HEK293 (cell line): Measurements from ENCODE around the gene PGM1.

Experiments used
- CTCF ChIA-PET: fragments of 350-600 bp; formaldehyde crosslinking; extraction: SDS; loops from one replicate; lab custom pipeline; 2021; ENCODE audit warnings: antibody characterized with exemption; lab: Yijun Ruan, JAX
- POLR2A ChIA-PET: fragments of 300-600 bp; formaldehyde crosslinking; extraction: SDS; loops from one replicate; lab custom pipeline; 2020; ENCODE audit warnings: antibody characterized with exemption, inconsistent platforms; lab: Yijun Ruan, JAX
- H3K27ac ChIP-seq: fragments of 200-500 bp; sonication (Bioruptor generic); 2 replicates; pipeline ENCODE4 v1.5.1; 2014; ENCODE audit warnings: low read depth, low read length, control low read depth, inconsistent platforms; ENCODE audit errors: extremely low read depth
- H3K36me3 ChIP-seq, 2 experiments: fragments of 200-500 bp in 1 of 2; sonication (Bioruptor generic) in 1 of 2; 1 replicate in 1 of 2; 2 replicates in 1 of 2; pipeline ENCODE4 v1.5.1; 2014 to 2017; ENCODE audit warnings: inconsistent platforms in 2 of 2, low read length in 2 of 2; ENCODE audit not compliant: control insufficient read depth in 2 of 2, insufficient read depth in 1 of 2
- H3K4me1 ChIP-seq: fragments of 200-500 bp; sonication (Bioruptor generic); 2 replicates; pipeline ENCODE4 v1.5.1; 2014; ENCODE audit warnings: mild to moderate bottlenecking, low read length, inconsistent platforms; ENCODE audit not compliant: control insufficient read depth, insufficient read depth
- H3K4me3 ChIP-seq: 2 replicates; pipeline ENCODE4 v1.5.1; 2011; ENCODE audit warnings: low read depth, mild to moderate bottlenecking, control low read depth, low read length, moderate library complexity
- H3K9me3 ChIP-seq: fragments of 200-500 bp; sonication (Bioruptor generic); 2 replicates; pipeline ENCODE4 v1.5.1; 2014; ENCODE audit warnings: low read depth, low read length, inconsistent platforms; ENCODE audit not compliant: control insufficient read depth, insufficient read depth
- AEBP2 ChIP-seq: fragments of 450-650 bp; formaldehyde crosslinking; IDR thresholded peaks from 2 replicates; pipeline ENCODE4 v1.5.1; 2016; ENCODE audit warnings: missing biosample characterization, missing genetic modification characterization, borderline replicate concordance
- BCL11A ChIP-seq: fragments of 450-650 bp; formaldehyde crosslinking; IDR thresholded peaks from 2 replicates; pipeline ENCODE4 v1.5.1; 2016; ENCODE audit warnings: low read depth, missing biosample characterization, missing genetic modification characterization
- HIC1 ChIP-seq: fragments of 450-650 bp; formaldehyde crosslinking; IDR thresholded peaks from 2 replicates; pipeline ENCODE4 v1.5.1; 2016; ENCODE audit warnings: missing biosample characterization, missing genetic modification characterization
- HOXD13 ChIP-seq: sonication (generic); formaldehyde crosslinking; IDR thresholded peaks from 2 replicates; pipeline ENCODE4 v1.8.0; 2022; ENCODE audit warnings: missing genetic modification reagents, borderline replicate concordance
- KLF1 ChIP-seq: fragments of 450-650 bp; formaldehyde crosslinking; IDR thresholded peaks from 2 replicates; pipeline ENCODE4 v1.5.1; 2016; ENCODE audit warnings: missing biosample characterization, missing genetic modification characterization
- MYNN ChIP-seq: fragments of 450-650 bp; formaldehyde crosslinking; IDR thresholded peaks from 2 replicates; pipeline ENCODE4 v1.5.1; 2016; ENCODE audit warnings: missing biosample characterization, missing genetic modification characterization, borderline replicate concordance
- PRDM6 ChIP-seq: fragments of 450-650 bp; formaldehyde crosslinking; IDR thresholded peaks from 2 replicates; pipeline ENCODE4 v1.5.1; 2017; ENCODE audit warnings: missing biosample characterization, missing genetic modification characterization
- SP2 ChIP-seq: fragments of 450-650 bp; formaldehyde crosslinking; IDR thresholded peaks from 2 replicates; pipeline ENCODE4 v1.5.1; 2016; ENCODE audit warnings: missing biosample characterization, missing genetic modification characterization
- TSHZ1 ChIP-seq: fragments of 450-650 bp; formaldehyde crosslinking; IDR thresholded peaks from 2 replicates; pipeline ENCODE4 v1.5.1; 2016; ENCODE audit warnings: missing biosample characterization, missing genetic modification characterization, borderline replicate concordance
- ZBTB8A ChIP-seq: fragments of 450-650 bp; formaldehyde crosslinking; IDR thresholded peaks from 2 replicates; pipeline ENCODE4 v1.5.1; 2016; ENCODE audit warnings: missing biosample characterization, missing genetic modification characterization
- ZNF146 ChIP-seq: fragments of 450-650 bp; formaldehyde crosslinking; IDR thresholded peaks from 2 replicates; pipeline ENCODE4 v1.5.1; 2016; ENCODE audit warnings: missing biosample characterization, missing genetic modification characterization
- ZNF174 ChIP-seq: fragments of 450-650 bp; formaldehyde crosslinking; IDR thresholded peaks from 2 replicates; pipeline ENCODE4 v1.5.0; 2017; ENCODE audit warnings: missing biosample characterization, mild to moderate bottlenecking, missing genetic modification characterization
- ZNF184 ChIP-seq: fragments of 450-650 bp; IDR thresholded peaks from 2 replicates; pipeline ENCODE4 v1.5.1; 2018; ENCODE audit warnings: missing biosample characterization, mild to moderate bottlenecking, missing genetic modification characterization
- ZNF274 ChIP-seq, 2 experiments: fragments of 200-500 bp in 1 of 2; fragments of 450-650 bp in 1 of 2; sonication (Bioruptor generic) in 1 of 2; formaldehyde crosslinking in 1 of 2; IDR thresholded peaks; 2 replicates each; pipeline versions ENCODE4 v1.5.1 to v1.6.1; 2014 to 2016; ENCODE audit warnings: borderline replicate concordance in 1 of 2, inconsistent platforms in 1 of 2, low read length in 1 of 2, missing biosample characterization in 1 of 2, missing genetic modification characterization in 1 of 2
- ZNF311 ChIP-seq: fragments of 450-650 bp; formaldehyde crosslinking; IDR thresholded peaks from 2 replicates; pipeline ENCODE4 v1.5.1; 2017; ENCODE audit warnings: missing biosample characterization, missing genetic modification characterization, borderline replicate concordance
- ZNF350 ChIP-seq: fragments of 450-650 bp; formaldehyde crosslinking; IDR thresholded peaks from 2 replicates; pipeline ENCODE4 v1.5.0; 2017; ENCODE audit warnings: missing biosample characterization, mild to moderate bottlenecking, missing genetic modification characterization
- ZNF354C ChIP-seq: fragments of 450-650 bp; formaldehyde crosslinking; IDR thresholded peaks from 2 replicates; pipeline ENCODE4 v1.5.1; 2016; ENCODE audit warnings: missing biosample characterization, missing genetic modification characterization, low read depth, borderline replicate concordance
- ZNF391 ChIP-seq: fragments of 450-650 bp; formaldehyde crosslinking; IDR thresholded peaks from 2 replicates; pipeline ENCODE4 v1.5.1; 2016; ENCODE audit warnings: low read depth, missing biosample characterization, missing genetic modification characterization, borderline replicate concordance
- ZNF513 ChIP-seq: fragments of 450-650 bp; IDR thresholded peaks from 2 replicates; pipeline ENCODE4 v1.5.1; 2018; ENCODE audit warnings: missing biosample characterization, missing genetic modification characterization
- ZNF645 ChIP-seq: fragments of 450-650 bp; formaldehyde crosslinking; IDR thresholded peaks from 2 replicates; pipeline ENCODE4; 2016; ENCODE audit warnings: missing biosample characterization, missing genetic modification characterization
- ZNF654 ChIP-seq: fragments of 450-650 bp; formaldehyde crosslinking; IDR thresholded peaks from 2 replicates; pipeline ENCODE4 v1.5.1; 2016; ENCODE audit warnings: low read depth, missing biosample characterization, missing genetic modification characterization

The PGM1 gene

GRCh38 chr1:63559357-63559756 is 33.9 kb upstream of the PGM1 start:
- ChIA-PET CTCF (interaction anchor here (0.6 to 0.7 kb wide), 4 partner anchors 202 to 1024 kb away, joined by 3 to 5 read pairs (median 3); no protein-coding TSS in a partner anchor), POLR2A (no interaction called here)
- Histone ChIP-seq H3K4me3 (no peak overlapping the region), H3K9me3 (no peaks in the 10 kb centered on the region), H3K27ac (no peak overlapping the region), H3K4me1 (no peaks in the 10 kb centered on the region), H3K36me3 (peaks cover 0 to 4% of the 10 kb centered on the region in 2 experiments; a peak in 2 of 3 replicates)
- no peak for TF ChIP-seq AEBP2 (tag by site-specific recombination)
- TF ChIP-seq KLF1, result no peak
- no peak for TF ChIP-seq BCL11A
- TF ChIP-seq SP2 (tag by site-specific recombination), result no peak
- no peak for TF ChIP-seq PRDM6 (tag by site-specific recombination)
- no peak for TF ChIP-seq ZNF354C (tag by site-specific recombination)
- no peak for TF ChIP-seq ZNF645 (tag by site-specific recombination)
- TF ChIP-seq ZBTB8A (tag by site-specific recombination), result no peak
- TF ChIP-seq ZNF184, result no peak
- no peak for TF ChIP-seq HIC1
- no peak for TF ChIP-seq MYNN (tag by site-specific recombination)

- POLR2A ChIA-PET, result no interaction called here
- no peaks in the 10 kb centered on the region for H3K9me3 ChIP-seq
- H3K36me3 ChIP-seq, result peaks cover 0 to 4% of the 10 kb centered on the region in 2 experiments; a peak in 2 of 3 replicates
- no peaks in the 10 kb centered on the region for H3K4me1 ChIP-seq
- CTCF ChIA-PET, result interaction anchor here (0.7 to 1.1 kb wide), 2 partner anchors 8 to 10 kb away, joined by 3 read pairs; no protein-coding TSS in a partner anchor
- no peak overlapping the region for H3K27ac ChIP-seq
- no peak overlapping the region for H3K4me3 ChIP-seq
- TF ChIP-seq ZNF146 (tag by site-specific recombination), result no peak
- no peak for TF ChIP-seq ZNF513 (tag by site-specific recombination)
- no peak for TF ChIP-seq TSHZ1
- no peak for TF ChIP-seq ZNF350 (tag by site-specific recombination)
- no peak for TF ChIP-seq ZNF645 (tag by site-specific recombination)
- no peak for TF ChIP-seq ZNF391
- TF ChIP-seq ZNF274 (IDR thresholded peaks at IDR 0.05; ENCODE audit: low read length), result no peak
- TF ChIP-seq ZNF274 (tag by site-specific recombination; IDR thresholded peaks at IDR 0.05; ENCODE audit: borderline replicate concordance), result no peak
- TF ChIP-seq ZNF311 (tag by site-specific recombination), result no peak
- TF ChIP-seq ZNF654 (tag by site-specific recombination), result no peak
- no peak for TF ChIP-seq ZNF174 (tag by site-specific recombination)
- TF ChIP-seq HOXD13 (CRISPR knock-in tag), result no peak
Observed at GRCh38 chr1:63563745-63564144, 29.5 kb upstream of the PGM1 start.
